CD14-positive monocyte (primary cell): ENCODE results near the gene HTRA2. TPM values are rescaled to one million over a fixed set of nuclear protein-coding genes. Genes with fewer than 3 reads are reported as not detected.

Experiments used
- DNase-seq, 3 donors: peaks; one replicate each; pipeline ENCODE4 v3.0.0-alpha.2; 2011 to 2022
- H2AFZ ChIP-seq: 2 replicates; pipeline ENCODE4 v1.6.0; 2012; ENCODE audit warnings: mild to moderate bottlenecking, low read depth, low read length, inconsistent platforms; ENCODE audit not compliant: insufficient read depth, poor library complexity, severe bottlenecking
- H3K27ac ChIP-seq, 2 donors: 1 replicate in 1 of 2; 2 replicates in 1 of 2; pipeline ENCODE4 v1.5.1; 2012 to 2013; ENCODE audit warnings: low read length in 2 of 2, control low read depth in 1 of 2, inconsistent platforms in 1 of 2, low read depth in 1 of 2, mild to moderate bottlenecking in 1 of 2
- H3K27me3 ChIP-seq, 2 donors: one replicate each; pipeline versions ENCODE4 v1.6.0 to v1.6.1; 2011 to 2013; ENCODE audit warnings: low read length in 2 of 2; ENCODE audit not compliant: control insufficient read depth in 2 of 2, insufficient read depth in 2 of 2
- H3K36me3 ChIP-seq, 2 donors: replicated peaks in 1 of 2; 1 replicate in 1 of 2; 2 replicates in 1 of 2; pipeline versions ENCODE4 v1.5.1 to v1.6.1; 2012 to 2013; ENCODE audit warnings: low read length in 2 of 2, control low read depth in 1 of 2, inconsistent platforms in 1 of 2, mild to moderate bottlenecking in 1 of 2; ENCODE audit not compliant: insufficient read depth in 2 of 2, control insufficient read depth in 1 of 2
- H3K4me1 ChIP-seq, 2 donors: 1 replicate in 1 of 2; 2 replicates in 1 of 2; pipeline versions ENCODE4 v1.5.1 to v1.6.1; 2012 to 2013; ENCODE audit warnings: low read length in 2 of 2, control low read depth in 1 of 2, inconsistent platforms in 1 of 2, mild to moderate bottlenecking in 1 of 2, moderate library complexity in 1 of 2; ENCODE audit not compliant: insufficient read depth in 2 of 2, control insufficient read depth in 1 of 2
- H3K4me2 ChIP-seq: replicated peaks from 2 replicates; pipeline ENCODE3; 2012; ENCODE audit warnings: low read length, moderate library complexity, mild to moderate bottlenecking; ENCODE audit not compliant: poor library complexity, severe bottlenecking; ENCODE audit errors: extremely low read depth
- H3K4me3 ChIP-seq, 3 experiments: fragments of 200-600 bp in 1 of 3; sonication (generic) in 1 of 3; replicated peaks in 1 of 3; 1 replicate in 2 of 3; 2 replicates in 1 of 3; pipeline ENCODE4 v1.5.1; 2011 to 2013; ENCODE audit warnings: low read length in 3 of 3, mild to moderate bottlenecking in 3 of 3, control low read depth in 2 of 3, low read depth in 2 of 3, inconsistent platforms in 1 of 3, moderate library complexity in 1 of 3
- H3K79me2 ChIP-seq: 2 replicates; pipeline ENCODE4 v1.6.0; 2012; ENCODE audit warnings: mild to moderate bottlenecking, control low read depth, inconsistent platforms, low read length, moderate library complexity; ENCODE audit not compliant: insufficient read depth
- H3K9ac ChIP-seq: 2 replicates; pipeline ENCODE4 v1.6.0; 2017; ENCODE audit warnings: low read length, mild to moderate bottlenecking; ENCODE audit not compliant: insufficient read depth, poor library complexity, severe bottlenecking
- H3K9me3 ChIP-seq, 2 donors: replicated peaks in 1 of 2; 1 replicate in 1 of 2; 2 replicates in 1 of 2; pipeline versions ENCODE4 v1.5.1 to v1.6.1; 2012 to 2013; ENCODE audit warnings: low read length in 2 of 2, control low read depth in 1 of 2; ENCODE audit not compliant: control insufficient read depth in 1 of 2, insufficient read depth in 1 of 2
- H4K20me1 ChIP-seq: 2 replicates; pipeline ENCODE4 v1.6.0; 2012; ENCODE audit warnings: mild to moderate bottlenecking, low read length, control low read depth, moderate library complexity; ENCODE audit not compliant: insufficient read depth
- H3K27ac Mint-ChIP-seq, 7 donors: one replicate each; pipeline ENCODE4 v1.8.0; 2020; ENCODE audit warnings: mild to moderate bottlenecking in 7 of 7, mixed read lengths in 7 of 7, moderate library complexity in 6 of 7, inconsistent platforms in 2 of 7
- H3K27me3 Mint-ChIP-seq, 3 donors: one replicate each; pipeline ENCODE4 v1.8.0; 2021 to 2022; ENCODE audit warnings: low read depth in 3 of 3, mild to moderate bottlenecking in 3 of 3, mixed read lengths in 3 of 3, moderate library complexity in 3 of 3, inconsistent platforms in 1 of 3
- H3K36me3 Mint-ChIP-seq, 2 donors: one replicate each; pipeline ENCODE4 v1.8.0; 2020; ENCODE audit warnings: mixed read lengths in 2 of 2, inconsistent platforms in 1 of 2, mild to moderate bottlenecking in 1 of 2
- H3K4me1 Mint-ChIP-seq: one replicate; pipeline ENCODE4 v1.8.0; 2020; ENCODE audit warnings: mild to moderate bottlenecking, mixed read lengths
- H3K4me3 Mint-ChIP-seq, 2 donors: one replicate each; pipeline ENCODE4 v1.8.0; 2020; ENCODE audit warnings: mild to moderate bottlenecking in 2 of 2, mixed read lengths in 2 of 2, moderate library complexity in 1 of 2
- H3K9me3 Mint-ChIP-seq, 7 donors: one replicate each; pipeline ENCODE4 v1.8.0; 2020 to 2022; ENCODE audit warnings: mixed read lengths in 7 of 7, mild to moderate bottlenecking in 6 of 7, moderate library complexity in 6 of 7, inconsistent platforms in 2 of 7
- CTCF ChIP-seq: fragments of 200-600 bp; IDR thresholded peaks from one replicate; pipeline ENCODE4 v1.8.0; 2022; ENCODE audit warnings: antibody characterized with exemption, mild to moderate bottlenecking
- WGBS: methylation state at CpG from one replicate; pipeline ENCODE4 v1.1.5; 2013; ENCODE audit warnings: missing lambda C conversion rate; ENCODE audit not compliant: insufficient coverage; 5-methylcytosine and 5-hydroxymethylcytosine counted together
- intact Hi-C, 2 donors: fragments of 100-400 bp; cut with micrococcal nuclease; formaldehyde crosslinking; loops; one replicate each; pipeline versions ENCODE4 v1.15.0 to v1.15.1; 2023
- polyA plus RNA-seq, 3 donors: library from polyadenylated mRNA; depleted of rRNA in 1 of 3; unstranded in 2 of 3; stranded (reverse) in 1 of 3; fragments of 300-500 nt in 2 of 3; fragments of >200 nt in 1 of 3; fragmentation: Illumina TruSeq in 2 of 3; gene quantifications; 1 replicate in 2 of 3; 2 replicates in 1 of 3; pipeline ENCODE4 v1.2.3, GENCODE V29; 2012 to 2021

Gene HTRA2
- polyA plus RNA-seq, 3 donors: 11.3 to 20.5 (median 15.0) TPM

GRCh38 chr2:74537140-74537539 is 7.4 kb downstream of the HTRA2 start:
- H3K9ac ChIP-seq: no peak overlapping the region
- Mint-ChIP-seq H3K27me3 (peaks cover 2 to 5% (median 4%) of the 10 kb centered on the region in 3 donors), H3K9me3 (no peaks in the 10 kb centered on the region), H3K4me1 (peaks cover 12% of the 10 kb centered on the region), H3K4me3 (no peak overlapping the region), H3K36me3 (peaks cover 20 to 23% of the 10 kb centered on the region in 2 donors), H3K27ac (no peak overlapping the region)
- H3K9me3 ChIP-seq: no peaks in the 10 kb centered on the region
- intact Hi-C loops: loop anchor here in 1 of 2 donors (10.0 kb wide), 1 partner anchor 48 kb away; no protein-coding TSS in a partner anchor
- peaks cover 9 to 18% of the 10 kb centered on the region in 2 donors for H3K36me3 ChIP-seq
- H3K4me1 ChIP-seq: peaks cover 6 to 10% of the 10 kb centered on the region in 2 donors
- no peak for TF ChIP-seq CTCF
- WGBS: 97% methylated on average over 3 of the region's 4 CpGs
- no peaks in the 10 kb centered on the region for H3K27me3 ChIP-seq
- H3K4me2 ChIP-seq: no peak overlapping the region
- no peaks in the 10 kb centered on the region for H4K20me1 ChIP-seq
- H3K27ac ChIP-seq: no peak overlapping the region
- no peaks in the 10 kb centered on the region for H3K79me2 ChIP-seq
- DNase-seq: no peak
- H3K4me3 ChIP-seq: no peak overlapping the region
- H2AFZ ChIP-seq: no peak overlapping the region

- no peaks in the 10 kb centered on the region for H3K27me3 ChIP-seq
- 6% methylated on average over 4 of the region's 7 CpGs for WGBS
- H4K20me1 ChIP-seq: no peaks in the 10 kb centered on the region
- H3K79me2 ChIP-seq: no peaks in the 10 kb centered on the region
- no peak overlapping the region for H3K4me2 ChIP-seq
- peaks cover 6 to 10% of the 10 kb centered on the region in 2 donors for H3K4me1 ChIP-seq
- H3K36me3 Mint-ChIP-seq: peaks cover 11 to 16% of the 10 kb centered on the region in 2 donors
- H3K27ac Mint-ChIP-seq: peak overlapping the region in 1 of 7 donors; percentile 57
- H3K27ac ChIP-seq: no peak overlapping the region
- no peak overlapping the region for H3K9ac ChIP-seq
- peak overlapping the region in 1 of 2 donors; percentile 51 for H3K4me3 Mint-ChIP-seq
- no peak for DNase-seq
- H3K4me1 Mint-ChIP-seq: peaks cover 12% of the 10 kb centered on the region
- no peaks in the 10 kb centered on the region for H3K9me3 Mint-ChIP-seq
- no peak overlapping the region for H2AFZ ChIP-seq
- H3K27me3 Mint-ChIP-seq: peaks cover 2 to 7% (median 4%) of the 10 kb centered on the region in 3 donors
- TF ChIP-seq CTCF: no peak
- no peak overlapping the region for H3K4me3 ChIP-seq
- intact Hi-C loops: loop anchor here in 1 of 2 donors (10.0 kb wide), 1 partner anchor 46 kb away; no protein-coding TSS in a partner anchor
- no peaks in the 10 kb centered on the region for H3K9me3 ChIP-seq
- peaks cover 1 to 3% of the 10 kb centered on the region in 2 donors for H3K36me3 ChIP-seq
These were observed 9.2 kb downstream of the HTRA2 start for GRCh38 chr2:74538881-74539339.
